ENCODE results near the gene TANK.
A peak's percentile ranks its signal among the peaks of the same experiment; 100 is the strongest.
"Not testable (repeated sequence)": the region's sequence is repeated elsewhere in the genome, so short reads cannot be mapped to it uniquely, and the experiment has no call there.

The TANK gene

GRCh38 chr2:161228511-161229240, 68.4 kb downstream of the TANK start:
- DNase-seq (ENCODE audit: low spot score): no peak

DNA sequence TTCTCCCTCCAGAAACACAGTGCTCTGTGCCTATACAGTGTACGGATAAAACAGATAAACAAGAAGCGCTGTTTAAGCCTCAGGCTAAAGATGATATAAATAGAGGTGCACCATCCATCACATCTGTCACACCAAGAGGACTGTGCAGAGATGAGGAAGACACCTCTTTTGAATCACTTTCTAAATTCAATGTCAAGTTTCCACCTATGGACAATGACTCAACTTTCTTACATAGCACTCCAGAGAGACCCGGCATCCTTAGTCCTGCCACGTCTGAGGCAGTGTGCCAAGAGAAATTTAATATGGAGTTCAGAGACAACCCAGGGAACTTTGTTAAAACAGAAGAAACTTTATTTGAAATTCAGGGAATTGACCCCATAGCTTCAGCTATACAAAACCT, 70.7 kb downstream of the TANK start:
- no peak for DNase-seq (ENCODE audit: low spot score)

DNA sequence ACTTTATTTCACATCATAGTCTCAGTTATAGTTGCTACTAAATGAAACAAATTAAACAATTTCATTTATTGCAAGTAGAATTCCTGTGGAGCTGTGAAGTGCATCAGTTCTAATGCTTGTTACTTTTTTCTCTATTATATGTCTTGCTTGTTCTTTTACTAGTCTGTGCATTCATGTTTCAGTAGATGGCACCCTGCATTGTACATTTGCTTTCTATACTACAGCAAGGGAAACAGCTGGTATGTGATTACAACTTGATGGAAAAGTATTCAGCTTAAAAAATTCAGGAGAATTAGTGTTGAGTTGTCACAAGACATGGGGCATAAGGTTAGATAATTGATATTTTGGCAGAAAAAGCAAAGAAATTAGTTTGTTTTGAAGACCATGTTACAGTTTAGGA, 72.3 kb downstream of the TANK start:
- peak; percentile 39 for DNase-seq (ENCODE audit: low spot score)

- DNase-seq (ENCODE audit: low spot score): no peak
These were observed 73.7 kb downstream of the TANK start for GRCh38 chr2:161233858-161234431.

GRCh38 chr2:161234627-161235026, 74.4 kb downstream of the TANK start:
- no peak for DNase-seq (ENCODE audit: low spot score)

DNA sequence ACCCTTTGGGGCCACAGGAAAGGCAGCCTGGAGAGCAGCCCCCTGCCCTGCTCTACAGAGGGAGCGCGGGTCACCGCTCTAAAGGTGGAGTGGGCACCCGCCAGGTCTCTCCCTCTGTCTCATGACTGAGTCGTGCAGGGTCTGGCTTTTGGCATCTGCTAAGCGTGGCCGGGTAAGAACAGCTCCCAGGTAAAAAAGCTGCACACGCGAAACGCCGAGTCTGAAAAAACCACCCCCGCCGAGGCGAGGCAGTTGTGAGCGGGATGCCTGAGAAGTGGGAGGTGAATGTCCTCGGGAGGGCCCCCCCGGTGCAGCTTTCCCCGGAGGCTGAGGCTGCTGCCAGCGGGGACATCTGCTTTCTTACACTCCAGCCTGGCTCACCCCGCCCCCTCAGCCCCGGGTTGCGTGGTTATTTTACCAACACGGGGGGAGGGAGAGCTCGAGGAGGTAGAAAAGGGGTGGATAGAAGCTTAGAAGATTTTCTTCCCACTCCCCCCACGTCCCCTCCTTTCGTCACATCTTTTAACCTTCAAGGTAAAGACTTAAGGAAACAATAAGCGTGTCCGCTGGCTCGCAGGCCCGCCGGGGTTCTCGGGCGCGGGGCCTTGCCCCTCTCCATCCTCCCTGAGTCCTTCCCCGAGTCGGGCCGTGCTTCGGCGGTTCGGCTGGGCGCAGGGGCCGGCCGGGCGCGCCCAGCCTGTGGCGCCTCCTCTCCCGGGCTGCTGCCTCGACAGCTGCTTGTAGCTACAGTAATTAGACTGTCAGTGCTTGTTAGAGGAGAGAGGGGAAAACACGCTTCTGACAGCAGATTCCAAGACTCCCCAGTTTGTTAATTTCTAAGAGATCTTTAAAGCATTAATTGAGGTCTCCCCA, 77.4 kb downstream of the TANK start:
- DNase-seq (ENCODE audit: low spot score): peak; percentile 77

DNA sequence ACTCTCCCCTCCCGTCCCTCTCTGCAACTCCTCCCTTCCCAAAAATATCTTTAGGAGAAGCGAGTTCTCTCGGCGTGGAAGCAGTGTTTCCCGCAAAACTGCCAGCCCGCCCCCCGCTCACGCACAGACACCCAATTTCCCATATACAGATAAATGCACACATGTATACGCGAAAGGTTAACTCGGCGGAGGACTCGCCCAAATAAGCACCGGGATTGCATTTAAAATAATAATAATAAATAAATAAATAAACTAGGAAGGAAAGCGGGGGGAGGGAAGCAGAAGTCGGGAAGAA, 78.0 kb downstream of the TANK start:
- DNase-seq (ENCODE audit: low spot score): no peak

- DNase-seq (ENCODE audit: low spot score): peak; percentile 95
These were observed 78.5 kb downstream of the TANK start for GRCh38 chr2:161238560-161239325.

- no peak for DNase-seq (ENCODE audit: low spot score)
These were observed 79.3 kb downstream of the TANK start for GRCh38 chr2:161239326-161240109.

- no peak for DNase-seq (ENCODE audit: low spot score)
These were observed 81.7 kb downstream of the TANK start for GRCh38 chr2:161241894-161242293.

DNA sequence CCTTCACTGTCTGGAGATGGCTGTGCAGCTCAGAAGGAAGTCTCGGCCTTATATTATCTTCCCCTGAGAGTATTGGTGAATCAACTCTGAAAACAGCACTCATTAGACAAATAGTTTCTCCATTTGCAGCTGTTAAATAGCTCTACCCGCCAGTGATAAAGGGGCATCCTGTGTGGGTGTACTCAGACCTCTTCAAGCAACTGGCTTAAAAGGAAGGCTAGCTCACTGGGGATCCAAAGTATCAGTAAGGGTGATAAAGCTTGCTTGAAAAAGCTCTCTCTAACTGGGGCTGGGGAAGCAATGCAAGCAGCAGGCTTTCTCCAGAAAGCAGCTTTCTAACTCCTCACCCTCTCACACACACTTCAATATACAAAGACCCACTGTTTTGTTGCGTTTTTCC, 83.1 kb downstream of the TANK start:
- no peak for DNase-seq (ENCODE audit: low spot score)

DNA sequence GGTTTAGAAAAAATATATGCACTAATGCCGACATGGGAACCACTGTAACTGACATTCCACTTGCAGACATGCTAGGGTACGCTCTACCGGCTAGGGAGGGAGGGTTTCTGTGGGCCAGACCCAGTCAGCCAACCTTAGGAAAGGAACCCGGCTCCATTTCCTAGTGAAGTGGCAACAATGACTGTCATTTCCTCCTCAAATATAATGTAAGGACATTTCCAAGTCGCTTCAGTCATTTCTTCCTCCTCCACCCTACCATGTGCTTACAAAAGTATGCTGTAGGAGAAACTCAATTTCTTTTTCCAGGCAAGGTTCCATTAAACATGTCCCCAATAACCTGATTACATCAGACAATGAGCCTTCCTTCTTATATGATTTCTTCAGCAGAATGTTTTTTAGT, 83.7 kb downstream of the TANK start:
- no peak for DNase-seq (ENCODE audit: low spot score)

DNA sequence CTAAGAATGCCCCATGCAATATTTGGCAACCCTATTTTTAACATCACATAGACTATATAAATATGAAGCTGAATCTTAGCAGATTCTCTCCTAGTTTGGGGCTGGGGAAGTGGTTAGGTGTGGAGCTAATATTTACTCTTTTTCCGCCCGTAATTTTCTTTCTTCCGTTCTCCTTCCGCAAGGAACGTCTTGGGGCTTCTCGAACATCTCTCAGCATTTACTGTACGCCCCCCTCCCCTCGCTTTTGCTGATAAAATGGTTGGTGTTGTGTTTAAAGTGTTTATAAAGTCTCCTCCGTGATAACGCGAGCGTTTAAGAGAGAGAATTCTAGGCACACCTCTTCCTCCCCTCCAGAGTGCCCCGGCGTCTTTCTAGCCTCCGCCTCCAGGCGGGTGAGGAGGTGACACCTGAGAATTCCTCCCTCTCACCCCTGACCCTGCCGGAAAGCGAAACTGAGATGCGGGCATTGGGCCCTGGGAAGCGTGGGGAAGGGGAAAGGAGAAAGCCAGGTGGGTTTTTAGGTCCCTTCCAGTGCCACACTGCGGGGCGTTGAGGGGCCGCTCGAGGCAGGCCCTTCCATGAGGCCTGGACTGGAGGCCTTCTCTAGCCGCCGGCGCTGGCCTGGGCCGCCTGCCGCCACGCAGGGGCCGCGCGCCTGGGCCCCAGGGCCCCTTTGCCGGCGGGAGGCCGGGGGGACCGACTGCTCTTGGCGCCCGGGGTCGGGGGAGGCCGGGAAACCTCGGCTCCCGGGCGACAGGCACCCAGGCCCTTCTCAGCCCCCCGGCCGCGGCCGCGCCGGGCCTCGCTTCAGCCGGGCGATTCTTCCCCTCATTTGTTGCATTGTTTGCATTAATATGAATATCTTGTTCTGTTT, 84.4 kb downstream of the TANK start:
- DNase-seq (ENCODE audit: low spot score): not testable (repeated sequence)

DNA sequence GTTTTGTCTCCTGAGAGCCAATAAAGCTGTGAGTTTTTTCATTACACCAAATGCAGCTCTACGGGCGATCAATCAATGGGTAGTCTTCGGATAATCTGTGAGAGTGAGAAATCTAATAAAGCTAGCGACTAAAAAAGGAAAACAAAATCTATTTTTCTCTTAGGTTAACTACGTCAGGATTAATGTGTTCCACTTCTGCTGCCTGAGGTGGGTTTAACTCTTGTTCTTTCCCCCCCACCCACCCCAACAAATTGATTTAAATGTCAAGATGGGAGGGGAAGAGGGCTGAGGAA, 85.0 kb downstream of the TANK start:
- DNase-seq (ENCODE audit: low spot score): no peak

DNA sequence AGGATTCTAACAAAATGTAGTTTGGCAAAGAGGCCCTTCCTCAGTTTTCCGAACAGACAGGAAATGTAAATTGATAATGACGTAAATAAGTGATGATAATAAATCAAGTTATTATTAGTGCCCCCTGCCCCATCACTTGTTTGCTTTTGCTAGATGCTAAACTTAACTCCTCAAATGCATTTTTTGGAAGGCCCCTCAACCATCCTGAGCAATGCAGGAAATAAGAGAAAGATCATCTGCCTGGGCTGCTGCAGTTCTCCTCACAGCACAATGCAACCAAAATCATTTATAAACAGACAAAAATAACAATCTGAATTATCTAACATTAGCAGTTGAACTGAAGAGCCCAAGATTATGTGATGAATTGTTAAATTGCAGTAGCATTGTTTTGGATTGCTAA, 85.4 kb downstream of the TANK start:
- no peak for DNase-seq (ENCODE audit: low spot score)

- DNase-seq (ENCODE audit: low spot score): no peak
These were observed 86.1 kb downstream of the TANK start for GRCh38 chr2:161246281-161246680.

DNA sequence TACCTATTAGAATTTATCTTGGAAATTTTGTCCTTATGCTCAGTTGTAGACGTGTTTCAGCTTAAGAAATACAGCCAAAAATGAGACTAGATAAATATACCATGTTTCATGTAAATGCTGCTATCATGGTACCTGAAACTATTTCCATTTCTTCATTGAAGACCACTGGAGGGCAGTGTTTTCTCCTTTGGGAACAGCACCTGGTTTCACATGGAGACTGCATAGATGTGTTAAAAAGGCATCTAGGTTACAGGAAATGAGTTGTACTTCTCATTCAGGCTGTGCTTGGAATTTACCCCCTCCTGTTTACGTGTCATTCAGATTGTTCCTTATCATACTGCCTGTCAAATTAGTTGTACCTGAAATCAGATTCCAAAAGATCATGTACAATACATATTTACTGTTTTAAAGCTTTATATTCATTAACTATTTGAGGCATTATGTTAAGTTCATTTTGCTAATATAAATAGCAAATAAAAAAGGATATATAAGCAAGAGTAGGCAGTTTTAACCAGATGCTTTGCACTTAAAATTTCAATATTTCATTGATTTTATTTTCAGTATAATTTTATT, 90.7 kb downstream of the TANK start:
- DNase-seq (ENCODE audit: low spot score): peak; percentile 34

DNA sequence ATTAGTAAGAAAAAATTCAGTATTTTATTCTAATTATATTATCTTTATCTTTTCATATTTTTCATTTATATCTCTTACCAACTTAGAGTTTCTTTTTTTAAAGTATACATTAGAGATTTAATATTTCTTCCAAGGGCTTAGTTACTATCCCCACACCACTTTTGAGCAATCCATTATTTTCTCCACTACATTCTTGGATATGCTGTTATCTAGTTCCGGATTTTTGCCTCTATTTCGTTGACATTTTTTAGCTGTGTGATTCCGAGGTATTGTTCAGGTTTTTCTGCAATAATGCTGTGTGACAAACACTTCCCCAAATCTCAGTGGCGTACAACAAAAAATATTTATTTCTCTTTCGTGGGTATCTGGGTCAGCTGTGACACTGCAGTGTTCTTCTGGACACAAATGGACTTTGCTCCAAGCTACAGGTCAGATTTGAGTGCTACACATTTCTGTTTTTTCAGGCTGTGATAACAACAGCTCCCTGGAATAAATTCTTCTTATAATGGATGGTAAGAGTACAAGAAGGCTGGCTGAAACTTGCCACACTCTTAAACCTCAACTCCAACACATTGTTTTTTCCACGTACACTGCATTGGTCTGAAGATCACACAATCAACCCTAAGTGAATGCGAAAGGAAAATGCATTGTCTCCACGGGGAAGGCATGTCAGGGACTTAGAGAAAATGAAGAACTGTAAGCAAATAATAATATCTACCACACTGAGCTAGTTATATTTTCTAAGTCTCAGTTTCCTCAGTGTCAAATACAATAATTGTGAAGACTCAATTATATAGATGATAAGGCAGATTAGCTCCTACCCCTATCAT, 97.1 kb downstream of the TANK start:
- no peak for DNase-seq (ENCODE audit: low spot score)

DNA sequence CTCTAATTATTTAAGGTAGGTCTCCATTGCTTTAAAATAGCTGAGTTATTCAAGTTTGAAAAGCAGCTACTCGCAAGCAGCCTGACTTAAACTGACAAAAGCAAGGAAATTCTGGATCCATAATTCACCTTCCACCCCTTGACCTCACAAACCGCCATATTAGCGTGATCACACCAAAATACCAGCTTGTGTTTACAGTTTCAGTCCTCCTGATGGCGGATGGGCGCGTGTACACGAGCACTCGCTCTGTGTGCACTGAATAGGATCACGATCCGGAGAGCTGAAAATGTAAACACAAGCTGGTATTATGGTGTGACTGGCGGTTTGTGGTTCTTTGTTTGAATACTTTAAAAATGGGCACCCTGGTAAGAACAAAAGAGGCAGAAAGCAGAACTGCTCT, 105.6 kb downstream of the TANK start:
- DNase-seq (ENCODE audit: low spot score): no peak

DNA sequence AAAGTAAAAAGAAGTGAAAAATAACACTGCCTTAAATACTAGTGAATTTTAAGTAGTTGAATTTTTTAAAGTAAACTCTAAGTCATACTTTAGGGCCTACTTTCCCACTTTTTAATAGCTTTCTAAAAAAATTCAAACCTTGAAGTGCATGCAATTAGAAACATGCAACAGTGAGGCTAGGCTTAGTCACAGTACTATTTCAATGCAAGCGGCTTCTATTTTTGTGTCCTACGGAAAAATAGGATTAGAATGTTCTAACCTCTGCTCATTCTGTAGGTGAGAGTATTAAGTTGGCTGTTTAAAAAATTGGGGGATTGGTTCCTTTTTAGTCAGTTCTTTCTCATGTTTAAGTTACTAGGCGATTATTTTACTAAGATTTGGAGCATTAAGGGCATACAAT, 108.9 kb downstream of the TANK start:
- no peak for DNase-seq (ENCODE audit: low spot score)

All from Ammon's horn (tissue), 1 donor.